ENCODE results near the gene STOX2.

Gene STOX2

GRCh38 chr4:183969596-183969995 lies 64.5 kb downstream of the STOX2 start:
- H3F3A ChIP-seq (ENCODE audit: insufficient read depth, low read length) = no peaks in the 10 kb centered on the region
- H3K9me3 ChIP-seq (ENCODE audit: low read length) = no peaks in the 10 kb centered on the region
- no peak for TF ChIP-seq EZH2 (IDR thresholded peaks at IDR 0.05; ENCODE audit: borderline replicate concordance, low read length)
- TF ChIP-seq, protein P1, sequence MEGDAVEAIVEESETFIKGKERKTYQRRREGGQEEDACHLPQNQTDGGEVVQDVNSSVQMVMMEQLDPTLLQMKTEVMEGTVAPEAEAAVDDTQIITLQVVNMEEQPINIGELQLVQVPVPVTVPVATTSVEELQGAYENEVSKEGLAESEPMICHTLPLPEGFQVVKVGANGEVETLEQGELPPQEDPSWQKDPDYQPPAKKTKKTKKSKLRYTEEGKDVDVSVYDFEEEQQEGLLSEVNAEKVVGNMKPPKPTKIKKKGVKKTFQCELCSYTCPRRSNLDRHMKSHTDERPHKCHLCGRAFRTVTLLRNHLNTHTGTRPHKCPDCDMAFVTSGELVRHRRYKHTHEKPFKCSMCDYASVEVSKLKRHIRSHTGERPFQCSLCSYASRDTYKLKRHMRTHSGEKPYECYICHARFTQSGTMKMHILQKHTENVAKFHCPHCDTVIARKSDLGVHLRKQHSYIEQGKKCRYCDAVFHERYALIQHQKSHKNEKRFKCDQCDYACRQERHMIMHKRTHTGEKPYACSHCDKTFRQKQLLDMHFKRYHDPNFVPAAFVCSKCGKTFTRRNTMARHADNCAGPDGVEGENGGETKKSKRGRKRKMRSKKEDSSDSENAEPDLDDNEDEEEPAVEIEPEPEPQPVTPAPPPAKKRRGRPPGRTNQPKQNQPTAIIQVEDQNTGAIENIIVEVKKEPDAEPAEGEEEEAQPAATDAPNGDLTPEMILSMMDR (IDR thresholded peaks at IDR 0.05; ENCODE audit: low read length) = no peak

GRCh38 chr4:183971929-183972490 lies 66.9 kb downstream of the STOX2 start:
- Histone ChIP-seq H3K27ac (ENCODE audit: low read depth, low read length, poor library complexity, severe bottlenecking) (no peak overlapping the region), H3K4me3 (ENCODE audit: low read depth, low read length, poor library complexity, severe bottlenecking) (no peak overlapping the region), H3F3A (ENCODE audit: insufficient read depth, low read length) (no peaks in the 10 kb centered on the region), H2AFZ (ENCODE audit: low read length) (no peak overlapping the region), H3K9ac (ENCODE audit: low read length) (no peak overlapping the region), H3K79me2 (ENCODE audit: insufficient read depth, low read length) (no peaks in the 10 kb centered on the region), H3K9me2 (ENCODE audit: low read depth, low read length) (no peaks in the 10 kb centered on the region), H3K36me3 (ENCODE audit: insufficient read depth, low read length) (no peaks in the 10 kb centered on the region), H3K27me3 (ENCODE audit: insufficient read depth, low read length) (no peaks in the 10 kb centered on the region), H4K20me1 (ENCODE audit: insufficient read depth, low read length) (no peaks in the 10 kb centered on the region), H3K9me3 (ENCODE audit: low read length) (no peaks in the 10 kb centered on the region), H3K4me2 (ENCODE audit: low read length) (no peak overlapping the region), H3K4me1 (ENCODE audit: insufficient read depth, low read length, severe bottlenecking) (no peaks in the 10 kb centered on the region)
- TF ChIP-seq EZH2 (IDR thresholded peaks at IDR 0.05; ENCODE audit: borderline replicate concordance, low read length) = no peak
- TF ChIP-seq, protein P1 (IDR thresholded peaks at IDR 0.05; ENCODE audit: low read length) = no peak

More at GRCh38 chr4:183969596-183969995, 64.5 kb downstream of the STOX2 start:
- Histone ChIP-seq H3K9ac (ENCODE audit: low read length) (no peak overlapping the region), H3K4me3 (ENCODE audit: low read depth, low read length, poor library complexity, severe bottlenecking) (no peak overlapping the region), H3K27ac (ENCODE audit: low read depth, low read length, poor library complexity, severe bottlenecking) (no peak overlapping the region), H3K79me2 (ENCODE audit: insufficient read depth, low read length) (no peaks in the 10 kb centered on the region), H2AFZ (ENCODE audit: low read length) (no peak overlapping the region), H4K20me1 (ENCODE audit: insufficient read depth, low read length) (no peaks in the 10 kb centered on the region), H3K27me3 (ENCODE audit: insufficient read depth, low read length) (no peaks in the 10 kb centered on the region), H3K4me1 (ENCODE audit: insufficient read depth, low read length, severe bottlenecking) (no peaks in the 10 kb centered on the region), H3K4me2 (ENCODE audit: low read length) (no peak overlapping the region), H3K9me2 (ENCODE audit: low read depth, low read length) (no peaks in the 10 kb centered on the region), H3K36me3 (ENCODE audit: insufficient read depth, low read length) (no peaks in the 10 kb centered on the region)

DNA sequence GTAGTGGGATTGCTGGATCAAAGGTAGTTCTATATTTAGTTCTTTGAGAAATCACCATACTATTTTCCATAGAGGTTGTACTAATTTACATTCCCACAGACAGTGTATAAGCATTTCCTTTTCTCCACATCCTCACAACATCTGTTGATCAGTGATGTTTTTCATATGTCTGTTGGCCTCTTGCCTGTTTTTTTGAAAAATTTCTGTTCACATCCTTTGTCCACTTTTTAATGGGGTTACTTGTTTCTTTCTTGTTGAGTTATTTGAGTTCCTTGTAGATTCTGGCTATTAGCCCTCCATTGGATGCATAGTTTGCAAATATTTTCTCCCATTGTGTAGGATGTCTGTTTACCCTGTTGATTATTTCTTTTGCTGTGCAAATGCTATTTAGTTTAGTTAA lies 72.6 kb downstream of the STOX2 start:
- no peaks in the 10 kb centered on the region for H3K9me3 ChIP-seq (ENCODE audit: low read length)
- H4K20me1 ChIP-seq (ENCODE audit: insufficient read depth, low read length) = no peaks in the 10 kb centered on the region
- H3K9me2 ChIP-seq (ENCODE audit: low read depth, low read length) = no peaks in the 10 kb centered on the region
- H3K4me2 ChIP-seq (ENCODE audit: low read length) = no peak overlapping the region
- no peaks in the 10 kb centered on the region for H3K79me2 ChIP-seq (ENCODE audit: insufficient read depth, low read length)
- no peak overlapping the region for H3K9ac ChIP-seq (ENCODE audit: low read length)
- H3K27me3 ChIP-seq (ENCODE audit: insufficient read depth, low read length) = no peaks in the 10 kb centered on the region; the same call in 1 of the 2 replicates
- H3K27ac ChIP-seq (ENCODE audit: low read depth, low read length, poor library complexity, severe bottlenecking) = no peak overlapping the region
- H3K4me3 ChIP-seq (ENCODE audit: low read depth, low read length, poor library complexity, severe bottlenecking) = no peak overlapping the region
- no peaks in the 10 kb centered on the region for H3K36me3 ChIP-seq (ENCODE audit: insufficient read depth, low read length)
- no peak overlapping the region for H2AFZ ChIP-seq (ENCODE audit: low read length)
- TF ChIP-seq EZH2 (IDR thresholded peaks at IDR 0.05; ENCODE audit: borderline replicate concordance, low read length) = no peak
- TF ChIP-seq, protein P1 (IDR thresholded peaks at IDR 0.05; ENCODE audit: low read length) = no peak
- H3F3A ChIP-seq (ENCODE audit: insufficient read depth, low read length) = no peaks in the 10 kb centered on the region
- H3K4me1 ChIP-seq (ENCODE audit: insufficient read depth, low read length, severe bottlenecking) = no peaks in the 10 kb centered on the region

Measured in OCI-LY1 (cell line).